HFFc6 (cell line): ENCODE data around the gene TAF1C. TPM values are rescaled to one million over a fixed set of nuclear protein-coding genes. Genes with fewer than 3 reads are reported as not detected.

Experiments
- DNase-seq: peaks from one replicate; pipeline ENCODE4 v3.0.0-alpha.2; 2018
- H3K27ac Mint-ChIP-seq: 2 replicates; pipeline ENCODE4 v1.8.0; 2020; ENCODE audit warnings: mild to moderate bottlenecking, mixed read lengths
- H3K27me3 Mint-ChIP-seq: 2 replicates; pipeline ENCODE4 v1.8.0; 2021; ENCODE audit warnings: mild to moderate bottlenecking, moderate library complexity, mixed read lengths; ENCODE audit not compliant: insufficient read depth
- H3K36me3 Mint-ChIP-seq: 2 replicates; pipeline ENCODE4 v1.8.0; 2021; ENCODE audit warnings: low read depth, mixed read lengths
- H3K4me1 Mint-ChIP-seq: 2 replicates; pipeline ENCODE4 v1.8.0; 2020; ENCODE audit warnings: low read depth, mixed read lengths
- H3K4me3 Mint-ChIP-seq: 2 replicates; pipeline ENCODE4 v1.8.0; 2020; ENCODE audit warnings: mild to moderate bottlenecking, moderate library complexity, mixed read lengths
- H3K9me3 Mint-ChIP-seq: 2 replicates; pipeline ENCODE4 v1.8.0; 2020; ENCODE audit warnings: mild to moderate bottlenecking, mixed read lengths
- total RNA-seq, 6 experiments: library from RNA; stranded (reverse); fragmentation: NEBNext Ultra II Directional; extraction: Animal tissue kit (Norgen Biotek cat#: 25700); gene quantifications; 2 replicates in 1 of 6; 3 replicates in 5 of 6; pipeline ENCODE4 v1.2.3, GENCODE V29; 2021
- TF ChIP-seq, protein P1 (sequence below): fragments of 200-600 bp; sonication (generic); IDR thresholded peaks from 2 replicates; pipeline ENCODE4 v1.5.0; 2021; ENCODE audit warnings: antibody characterized with exemption, mild to moderate bottlenecking

Gene TAF1C
- total RNA-seq, 6 experiments from 2014 or later, result 22.0 to 30.4 (median 25.7) TPM

DNA sequence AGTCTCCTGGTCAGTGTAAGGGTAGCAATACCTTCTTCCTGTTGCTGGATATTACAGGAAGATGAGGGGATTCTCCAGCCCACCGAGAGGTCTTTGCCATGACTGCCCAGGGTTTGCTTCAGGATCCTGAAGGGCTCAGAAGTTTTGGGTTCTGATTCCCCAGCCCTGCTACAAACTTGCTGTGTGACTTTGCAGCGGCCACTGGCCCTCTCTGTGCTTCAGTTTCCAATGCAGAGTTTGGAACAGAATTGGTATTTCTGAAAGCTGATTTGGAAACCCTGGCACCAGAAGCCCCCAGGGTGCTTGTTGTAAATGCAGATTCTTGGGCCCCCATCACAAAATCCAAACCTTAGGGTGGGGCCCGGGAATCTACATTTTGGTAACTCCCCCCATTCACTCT is 38.3 kb upstream of the TAF1C start:
- H3K27me3 Mint-ChIP-seq, result peaks cover 10% of the 10 kb centered on the region
- no peak overlapping the region for H3K4me3 Mint-ChIP-seq
- no peak for DNase-seq
- H3K9me3 Mint-ChIP-seq, result no peaks in the 10 kb centered on the region
- 0 out of 2 replicates have a peak, but pooled peaks cover 4% of the 10 kb centered on the region for H3K36me3 Mint-ChIP-seq
- TF ChIP-seq, protein P1, sequence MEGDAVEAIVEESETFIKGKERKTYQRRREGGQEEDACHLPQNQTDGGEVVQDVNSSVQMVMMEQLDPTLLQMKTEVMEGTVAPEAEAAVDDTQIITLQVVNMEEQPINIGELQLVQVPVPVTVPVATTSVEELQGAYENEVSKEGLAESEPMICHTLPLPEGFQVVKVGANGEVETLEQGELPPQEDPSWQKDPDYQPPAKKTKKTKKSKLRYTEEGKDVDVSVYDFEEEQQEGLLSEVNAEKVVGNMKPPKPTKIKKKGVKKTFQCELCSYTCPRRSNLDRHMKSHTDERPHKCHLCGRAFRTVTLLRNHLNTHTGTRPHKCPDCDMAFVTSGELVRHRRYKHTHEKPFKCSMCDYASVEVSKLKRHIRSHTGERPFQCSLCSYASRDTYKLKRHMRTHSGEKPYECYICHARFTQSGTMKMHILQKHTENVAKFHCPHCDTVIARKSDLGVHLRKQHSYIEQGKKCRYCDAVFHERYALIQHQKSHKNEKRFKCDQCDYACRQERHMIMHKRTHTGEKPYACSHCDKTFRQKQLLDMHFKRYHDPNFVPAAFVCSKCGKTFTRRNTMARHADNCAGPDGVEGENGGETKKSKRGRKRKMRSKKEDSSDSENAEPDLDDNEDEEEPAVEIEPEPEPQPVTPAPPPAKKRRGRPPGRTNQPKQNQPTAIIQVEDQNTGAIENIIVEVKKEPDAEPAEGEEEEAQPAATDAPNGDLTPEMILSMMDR, result no peak
- peaks cover 52% of the 10 kb centered on the region for H3K4me1 Mint-ChIP-seq
- no peak overlapping the region for H3K27ac Mint-ChIP-seq

DNA sequence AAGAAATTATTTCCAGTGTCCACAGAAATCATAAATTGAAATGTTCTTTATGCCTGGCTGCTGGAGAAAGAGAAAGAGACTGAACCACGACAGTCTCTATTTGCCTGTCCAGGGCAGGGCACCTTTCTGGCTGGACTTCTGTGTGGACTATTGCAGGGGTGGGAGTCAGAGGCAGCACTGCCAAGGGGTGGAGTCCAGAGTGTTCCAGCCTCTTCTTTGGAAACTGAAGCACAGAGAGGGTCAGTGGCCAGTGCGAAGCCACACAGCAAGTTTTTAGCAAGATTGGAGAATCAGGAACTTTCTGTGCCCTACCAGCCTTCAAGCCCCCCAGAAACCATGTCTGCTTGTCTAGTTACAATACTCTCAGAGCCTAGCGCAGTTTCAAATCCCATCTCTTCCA is 37.7 kb upstream of the TAF1C start:
- peaks cover 11% of the 10 kb centered on the region for H3K27me3 Mint-ChIP-seq
- H3K4me3 Mint-ChIP-seq, result no peak overlapping the region
- 0 out of 2 replicates have a peak, but pooled peaks cover 4% of the 10 kb centered on the region for H3K36me3 Mint-ChIP-seq
- no peak for DNase-seq
- H3K27ac Mint-ChIP-seq, result no peak overlapping the region
- H3K4me1 Mint-ChIP-seq, result peaks cover 49% of the 10 kb centered on the region
- H3K9me3 Mint-ChIP-seq, result no peaks in the 10 kb centered on the region
- TF ChIP-seq, protein P1, result no peak

DNA sequence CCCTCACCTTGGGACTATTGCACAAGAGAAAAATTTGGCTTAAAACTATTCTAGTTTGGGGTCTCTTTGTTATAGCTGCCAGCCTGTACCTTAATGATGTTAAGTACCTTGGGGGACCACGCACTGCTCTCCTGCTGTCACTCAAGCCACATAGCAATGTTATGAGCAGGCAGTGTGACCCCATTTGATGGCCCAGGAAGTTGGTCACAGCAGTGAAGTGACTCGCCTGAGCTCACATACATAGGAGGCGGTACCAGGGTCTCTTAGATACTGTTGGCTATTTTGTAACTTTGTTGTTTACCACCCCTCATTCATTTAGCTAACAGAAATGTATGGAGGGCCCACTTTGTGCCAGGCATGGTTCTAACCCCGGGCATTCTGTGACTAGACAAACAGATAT is 36.6 kb upstream of the TAF1C start:
- no peak for DNase-seq
- Mint-ChIP-seq H3K36me3 (0 out of 2 replicates have a peak, but pooled peaks cover 4% of the 10 kb centered on the region), H3K27me3 (peaks cover 17% of the 10 kb centered on the region), H3K4me3 (no peak overlapping the region), H3K9me3 (no peaks in the 10 kb centered on the region), H3K27ac (no peak overlapping the region), H3K4me1 (peaks cover 39% of the 10 kb centered on the region)
- TF ChIP-seq, protein P1, result no peak

DNA sequence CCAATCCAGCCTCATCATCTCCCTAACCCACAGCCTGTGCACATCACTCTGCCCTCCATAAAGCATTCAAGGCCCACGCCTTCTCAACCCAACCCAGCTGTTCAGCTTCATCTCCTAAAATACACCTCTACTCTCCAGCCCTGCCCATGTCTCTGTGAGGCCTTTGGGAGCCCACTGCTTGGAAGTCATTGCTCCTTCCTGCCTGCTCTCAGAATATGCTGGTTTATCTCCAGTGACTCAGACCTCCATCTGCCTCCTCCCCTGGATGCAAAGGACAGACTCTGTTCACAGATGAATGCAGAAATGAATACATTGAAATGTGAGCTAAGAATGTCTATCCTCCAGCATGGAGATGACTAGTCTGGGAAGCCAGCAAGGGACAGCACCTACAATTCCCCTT is 34.0 kb upstream of the TAF1C start:
- H3K4me1 Mint-ChIP-seq, result peaks cover 19% of the 10 kb centered on the region
- TF ChIP-seq, protein P1, result no peak
- H3K36me3 Mint-ChIP-seq, result 0 out of 2 replicates have a peak, but pooled peaks cover 4% of the 10 kb centered on the region
- no peaks in the 10 kb centered on the region for H3K9me3 Mint-ChIP-seq
- no peak overlapping the region for H3K27ac Mint-ChIP-seq
- H3K27me3 Mint-ChIP-seq, result peaks cover 25% of the 10 kb centered on the region
- peak; percentile 33 for DNase-seq
- H3K4me3 Mint-ChIP-seq, result no peak overlapping the region

DNA sequence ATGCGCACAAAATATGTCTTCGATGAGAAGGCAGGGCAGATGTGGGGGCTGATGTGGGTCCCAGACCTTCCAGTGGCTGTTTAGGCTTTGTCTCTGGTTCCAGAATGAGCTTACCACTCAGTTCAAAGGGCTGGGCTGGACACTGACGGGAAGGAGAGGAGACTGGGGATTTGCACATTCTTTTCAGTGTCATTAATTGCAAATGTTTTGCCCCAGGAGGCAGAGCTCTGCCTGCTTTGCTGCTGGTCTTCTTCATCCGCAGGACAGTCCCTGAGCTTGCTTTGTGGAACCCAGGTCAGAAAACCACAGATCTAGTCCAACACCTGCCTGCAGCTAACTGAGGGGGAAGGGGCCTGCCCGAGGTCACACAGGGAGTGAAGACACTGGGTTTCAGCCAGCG is 32.1 kb upstream of the TAF1C start:
- no peak overlapping the region for H3K4me3 Mint-ChIP-seq
- H3K36me3 Mint-ChIP-seq, result 0 out of 2 replicates have a peak, but pooled peaks cover 4% of the 10 kb centered on the region
- no peak for DNase-seq
- H3K27ac Mint-ChIP-seq, result no peak overlapping the region
- H3K27me3 Mint-ChIP-seq, result peaks cover 34% of the 10 kb centered on the region
- no peaks in the 10 kb centered on the region for H3K9me3 Mint-ChIP-seq
- peaks cover 15% of the 10 kb centered on the region for H3K4me1 Mint-ChIP-seq
- TF ChIP-seq, protein P1, result no peak
